Gastrocnemius medialis (tissue), 4 donors: ENCODE data around the gene KIRREL1. TPM values are rescaled to one million over a fixed set of nuclear protein-coding genes. Genes with fewer than 3 reads are reported as not detected.

Experiments
- ATAC-seq, 2 donors: fragments of 150-250 bp; one replicate each; pipeline ENCODE4 v1.9.1; 2016
- DNase-seq, 2 donors: peaks; one replicate each; pipeline ENCODE4 v3.0.0-alpha.2; 2019
- H3K27ac ChIP-seq, 4 donors: fragments of 200-600 bp; sonication (generic); 1 replicate in 1 of 4; 2 replicates in 3 of 4; pipeline ENCODE4 v1.5.1; 2016 to 2018; ENCODE audit warnings: mild to moderate bottlenecking in 2 of 4, moderate library complexity in 1 of 4
- H3K27me3 ChIP-seq, 3 donors: fragments of 200-600 bp; sonication (generic) in 2 of 3; 1 replicate in 1 of 3; 2 replicates in 2 of 3; pipeline versions ENCODE4 v1.5.1 to v1.6.0; 2016 to 2019; ENCODE audit warnings: mild to moderate bottlenecking in 1 of 3, moderate library complexity in 1 of 3
- H3K36me3 ChIP-seq, 2 donors: fragments of 200-600 bp; sonication (generic) in 1 of 2; one replicate each; pipeline ENCODE4 v1.5.1; 2017 to 2018
- H3K4me1 ChIP-seq, 2 donors: fragments of 200-600 bp; sonication (generic) in 1 of 2; one replicate each; pipeline ENCODE4 v1.5.1; 2016 to 2017; ENCODE audit warnings: mild to moderate bottlenecking in 2 of 2
- H3K4me3 ChIP-seq, 4 donors: fragments of 200-600 bp; sonication (generic) in 3 of 4; 1 replicate in 1 of 4; 2 replicates in 3 of 4; pipeline ENCODE4 v1.5.1; 2016 to 2019; ENCODE audit warnings: mild to moderate bottlenecking in 2 of 4
- H3K9me3 ChIP-seq, 3 donors: fragments of 200-600 bp; sonication (generic) in 2 of 3; 1 replicate in 1 of 3; 2 replicates in 2 of 3; pipeline ENCODE4 v1.5.1; 2016 to 2019
- CTCF ChIP-seq, 5 experiments: fragments of 450-650 bp in 3 of 5; fragments of 200-600 bp in 2 of 5; sonication (generic) in 2 of 5; IDR thresholded peaks in 4 of 5; conservative IDR thresholded peaks in 1 of 5; 1 replicate in 4 of 5; 2 replicates in 1 of 5; pipeline ENCODE4 v1.5.1; 2016 to 2019; ENCODE audit warnings: antibody characterized with exemption in 5 of 5, mild to moderate bottlenecking in 3 of 5, moderate library complexity in 3 of 5
- POLR2A ChIP-seq, 2 donors: fragments of 450-650 bp; IDR thresholded peaks; one replicate each; pipeline ENCODE4 v1.6.1; 2017; ENCODE audit warnings: antibody characterized with exemption in 2 of 2, mild to moderate bottlenecking in 2 of 2, moderate library complexity in 2 of 2
- in situ Hi-C, 4 donors: fragments of 200-750 bp; cut with MboI; loops; one replicate each; pipeline versions ENCODE4 v1.15.0 to v1.8.0; 2017; ENCODE audit warnings: low sequenced_read_pairs in 4 of 4
- intact Hi-C: fragments of 100-400 bp; cut with DNase I; formaldehyde crosslinking; loops from one replicate; pipeline ENCODE4 v1.15.1; 2023; ENCODE audit warnings: low total_unique reads
- total RNA-seq, 4 donors: library from RNA; depleted of rRNA; stranded (reverse); fragments of >200 nt; gene quantifications; one replicate each; pipeline versions ENCODE4 v1.1.0 to v1.2.3, GENCODE V29; 2016

Gene KIRREL1
- total RNA-seq, 4 donors from 2014 or later = 2.8 to 15.1 (median 6.6) TPM

- intact Hi-C loops = no loop called here
- DNase-seq (no peak), ATAC-seq (no peak)
- no peaks in the 10 kb centered on the region for H3K27me3 ChIP-seq
- peaks cover 0 to 4% of the 10 kb centered on the region in 2 donors for H3K36me3 ChIP-seq
- TF ChIP-seq CTCF (IDR thresholded peaks at IDR 0.05 in 4 of 5, conservative IDR thresholded peaks at IDR 0.05 in 1 of 5) (no peak), POLR2A (IDR thresholded peaks at IDR 0.05) (no peak)
- no peak overlapping the region for H3K4me3 ChIP-seq
- in situ Hi-C loops = no loop called here
- no peaks in the 10 kb centered on the region for H3K4me1 ChIP-seq
- no peaks in the 10 kb centered on the region for H3K9me3 ChIP-seq
- no peak overlapping the region for H3K27ac ChIP-seq
Measured at GRCh38 chr1:158084747-158085146, 91.3 kb downstream of the KIRREL1 start.

- TF ChIP-seq POLR2A (IDR thresholded peaks at IDR 0.05) (no peak), CTCF (IDR thresholded peaks at IDR 0.05 in 4 of 5, conservative IDR thresholded peaks at IDR 0.05 in 1 of 5) (peak; percentile 43 to 66 (median 52))
- in situ Hi-C loops (no loop called here), intact Hi-C loops (loop anchor here (2.0 kb wide), 1 partner anchor 95 kb away; the partner anchor contains the start of gene KIRREL1)
- no peak overlapping the region for H3K27ac ChIP-seq
- DNase-seq (no peak), ATAC-seq (no peak)
- no peaks in the 10 kb centered on the region for H3K9me3 ChIP-seq
- H3K27me3 ChIP-seq = no peaks in the 10 kb centered on the region
- no peaks in the 10 kb centered on the region for H3K4me1 ChIP-seq
- no peak overlapping the region for H3K4me3 ChIP-seq
- H3K36me3 ChIP-seq = peaks cover 0 to 4% of the 10 kb centered on the region in 2 donors
Measured at GRCh38 chr1:158087320-158087927, 94.0 kb downstream of the KIRREL1 start.

- in situ Hi-C loops = no loop called here
Measured at GRCh38 chr1:158089476-158089875, 96.0 kb downstream of the KIRREL1 start.

GRCh38 chr1:158089925-158090637 lies 96.6 kb downstream of the KIRREL1 start:
- intact Hi-C loops (no loop called here), in situ Hi-C loops (loop anchor here in 1 of 4 donors (10.0 kb wide), 1 partner anchor 125 kb away; no protein-coding TSS in a partner anchor)
- TF ChIP-seq POLR2A (IDR thresholded peaks at IDR 0.05) = no peak
- TF ChIP-seq CTCF (IDR thresholded peaks at IDR 0.05 in 4 of 5, conservative IDR thresholded peaks at IDR 0.05 in 1 of 5) = no peak
- H3K36me3 ChIP-seq = peaks cover 0 to 4% of the 10 kb centered on the region in 2 donors
- no peak overlapping the region for H3K4me3 ChIP-seq
- no peaks in the 10 kb centered on the region for H3K9me3 ChIP-seq
- no peak overlapping the region for H3K27ac ChIP-seq
- ATAC-seq (no peak), DNase-seq (no peak)
- H3K4me1 ChIP-seq = no peaks in the 10 kb centered on the region
- H3K27me3 ChIP-seq = no peaks in the 10 kb centered on the region

More at GRCh38 chr1:158089476-158089875, 96.0 kb downstream of the KIRREL1 start:
- Histone ChIP-seq H3K27ac (no peak overlapping the region), H3K4me1 (no peaks in the 10 kb centered on the region), H3K36me3 (peaks cover 0 to 4% of the 10 kb centered on the region in 2 donors), H3K27me3 (no peaks in the 10 kb centered on the region), H3K9me3 (no peaks in the 10 kb centered on the region), H3K4me3 (no peak overlapping the region)
- no peak for ATAC-seq
- DNase-seq = no peak
- intact Hi-C loops = no loop called here
- TF ChIP-seq POLR2A (IDR thresholded peaks at IDR 0.05) (no peak), CTCF (IDR thresholded peaks at IDR 0.05 in 4 of 5, conservative IDR thresholded peaks at IDR 0.05 in 1 of 5) (no peak)
